ENCODE data around the gene TAMALIN. TPM values are rescaled to one million over a fixed set of nuclear protein-coding genes. Genes with fewer than 3 reads are reported as not detected.

The TAMALIN gene
- total and polyA plus RNA-seq, 2 experiments from 2014 or later, result 0.34 to 3.0 TPM

DNA sequence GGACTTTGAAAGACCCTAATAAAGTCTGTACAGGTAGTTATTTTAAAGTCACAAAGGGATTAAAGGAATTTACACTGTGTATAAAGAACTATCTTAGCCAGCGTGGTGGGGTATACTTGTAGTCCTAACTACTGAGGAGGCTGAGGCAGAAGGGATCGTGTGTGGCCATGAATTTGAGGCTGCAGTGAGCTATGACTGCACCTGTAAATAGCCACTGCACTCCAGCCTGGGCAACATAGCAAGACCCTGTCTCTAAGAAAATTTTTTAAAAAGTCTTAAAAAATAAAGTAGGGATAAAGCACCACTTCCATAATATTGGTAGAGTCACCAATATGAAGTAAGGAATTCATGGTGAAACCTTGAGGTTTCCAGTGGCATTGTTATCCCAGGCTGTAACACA lies 37.1 kb upstream of the TAMALIN start:
- peaks cover 27% of the 10 kb centered on the region; the same call in 1 of the 2 replicates for H4K20me1 ChIP-seq (replicated peaks; ENCODE audit: insufficient read depth)
- H3K27me3 Mint-ChIP-seq (ENCODE audit: insufficient read depth, low read depth, poor library complexity), result no peaks in the 10 kb centered on the region
- peaks cover 15% of the 10 kb centered on the region; the same call in 1 of the 2 replicates for H3K79me2 ChIP-seq (replicated peaks; ENCODE audit: insufficient read depth)

More for the DNA sequence above, 37.1 kb upstream of the TAMALIN start:
- no peaks in the 10 kb centered on the region for H3K27me3 ChIP-seq (ENCODE audit: insufficient read depth)
- TF ChIP-seq JUNB (IDR thresholded peaks at IDR 0.05; ENCODE audit: unreplicated experiment) (no peak), ZNF114 (CRISPR knock-in tag; IDR thresholded peaks at IDR 0.05) (no peak), STAT1 (IDR thresholded peaks at IDR 0.05; ENCODE audit: unreplicated experiment) (no peak), ZNF331 (CRISPR knock-in tag; IDR thresholded peaks at IDR 0.05; ENCODE audit: low read depth) (no peak), POLR2AphosphoS5 (IDR thresholded peaks at IDR 0.05; ENCODE audit: low read depth) (no peak), NANOG (IDR thresholded peaks at IDR 0.05; ENCODE audit: borderline replicate concordance) (no peak), EZH2 (IDR thresholded peaks at IDR 0.05; ENCODE audit: low read depth, unreplicated experiment) (no peak), EZH2phosphoT487 (IDR thresholded peaks at IDR 0.05; ENCODE audit: unreplicated experiment) (no peak), CREB1 (CRISPR knock-in tag; IDR thresholded peaks at IDR 0.05; ENCODE audit: low read depth) (no peak)
- TF ChIP-seq, protein P1, sequence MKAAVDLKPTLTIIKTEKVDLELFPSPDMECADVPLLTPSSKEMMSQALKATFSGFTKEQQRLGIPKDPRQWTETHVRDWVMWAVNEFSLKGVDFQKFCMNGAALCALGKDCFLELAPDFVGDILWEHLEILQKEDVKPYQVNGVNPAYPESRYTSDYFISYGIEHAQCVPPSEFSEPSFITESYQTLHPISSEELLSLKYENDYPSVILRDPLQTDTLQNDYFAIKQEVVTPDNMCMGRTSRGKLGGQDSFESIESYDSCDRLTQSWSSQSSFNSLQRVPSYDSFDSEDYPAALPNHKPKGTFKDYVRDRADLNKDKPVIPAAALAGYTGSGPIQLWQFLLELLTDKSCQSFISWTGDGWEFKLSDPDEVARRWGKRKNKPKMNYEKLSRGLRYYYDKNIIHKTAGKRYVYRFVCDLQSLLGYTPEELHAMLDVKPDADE (IDR thresholded peaks at IDR 0.05), result no peak
- TF ChIP-seq, protein P2, sequence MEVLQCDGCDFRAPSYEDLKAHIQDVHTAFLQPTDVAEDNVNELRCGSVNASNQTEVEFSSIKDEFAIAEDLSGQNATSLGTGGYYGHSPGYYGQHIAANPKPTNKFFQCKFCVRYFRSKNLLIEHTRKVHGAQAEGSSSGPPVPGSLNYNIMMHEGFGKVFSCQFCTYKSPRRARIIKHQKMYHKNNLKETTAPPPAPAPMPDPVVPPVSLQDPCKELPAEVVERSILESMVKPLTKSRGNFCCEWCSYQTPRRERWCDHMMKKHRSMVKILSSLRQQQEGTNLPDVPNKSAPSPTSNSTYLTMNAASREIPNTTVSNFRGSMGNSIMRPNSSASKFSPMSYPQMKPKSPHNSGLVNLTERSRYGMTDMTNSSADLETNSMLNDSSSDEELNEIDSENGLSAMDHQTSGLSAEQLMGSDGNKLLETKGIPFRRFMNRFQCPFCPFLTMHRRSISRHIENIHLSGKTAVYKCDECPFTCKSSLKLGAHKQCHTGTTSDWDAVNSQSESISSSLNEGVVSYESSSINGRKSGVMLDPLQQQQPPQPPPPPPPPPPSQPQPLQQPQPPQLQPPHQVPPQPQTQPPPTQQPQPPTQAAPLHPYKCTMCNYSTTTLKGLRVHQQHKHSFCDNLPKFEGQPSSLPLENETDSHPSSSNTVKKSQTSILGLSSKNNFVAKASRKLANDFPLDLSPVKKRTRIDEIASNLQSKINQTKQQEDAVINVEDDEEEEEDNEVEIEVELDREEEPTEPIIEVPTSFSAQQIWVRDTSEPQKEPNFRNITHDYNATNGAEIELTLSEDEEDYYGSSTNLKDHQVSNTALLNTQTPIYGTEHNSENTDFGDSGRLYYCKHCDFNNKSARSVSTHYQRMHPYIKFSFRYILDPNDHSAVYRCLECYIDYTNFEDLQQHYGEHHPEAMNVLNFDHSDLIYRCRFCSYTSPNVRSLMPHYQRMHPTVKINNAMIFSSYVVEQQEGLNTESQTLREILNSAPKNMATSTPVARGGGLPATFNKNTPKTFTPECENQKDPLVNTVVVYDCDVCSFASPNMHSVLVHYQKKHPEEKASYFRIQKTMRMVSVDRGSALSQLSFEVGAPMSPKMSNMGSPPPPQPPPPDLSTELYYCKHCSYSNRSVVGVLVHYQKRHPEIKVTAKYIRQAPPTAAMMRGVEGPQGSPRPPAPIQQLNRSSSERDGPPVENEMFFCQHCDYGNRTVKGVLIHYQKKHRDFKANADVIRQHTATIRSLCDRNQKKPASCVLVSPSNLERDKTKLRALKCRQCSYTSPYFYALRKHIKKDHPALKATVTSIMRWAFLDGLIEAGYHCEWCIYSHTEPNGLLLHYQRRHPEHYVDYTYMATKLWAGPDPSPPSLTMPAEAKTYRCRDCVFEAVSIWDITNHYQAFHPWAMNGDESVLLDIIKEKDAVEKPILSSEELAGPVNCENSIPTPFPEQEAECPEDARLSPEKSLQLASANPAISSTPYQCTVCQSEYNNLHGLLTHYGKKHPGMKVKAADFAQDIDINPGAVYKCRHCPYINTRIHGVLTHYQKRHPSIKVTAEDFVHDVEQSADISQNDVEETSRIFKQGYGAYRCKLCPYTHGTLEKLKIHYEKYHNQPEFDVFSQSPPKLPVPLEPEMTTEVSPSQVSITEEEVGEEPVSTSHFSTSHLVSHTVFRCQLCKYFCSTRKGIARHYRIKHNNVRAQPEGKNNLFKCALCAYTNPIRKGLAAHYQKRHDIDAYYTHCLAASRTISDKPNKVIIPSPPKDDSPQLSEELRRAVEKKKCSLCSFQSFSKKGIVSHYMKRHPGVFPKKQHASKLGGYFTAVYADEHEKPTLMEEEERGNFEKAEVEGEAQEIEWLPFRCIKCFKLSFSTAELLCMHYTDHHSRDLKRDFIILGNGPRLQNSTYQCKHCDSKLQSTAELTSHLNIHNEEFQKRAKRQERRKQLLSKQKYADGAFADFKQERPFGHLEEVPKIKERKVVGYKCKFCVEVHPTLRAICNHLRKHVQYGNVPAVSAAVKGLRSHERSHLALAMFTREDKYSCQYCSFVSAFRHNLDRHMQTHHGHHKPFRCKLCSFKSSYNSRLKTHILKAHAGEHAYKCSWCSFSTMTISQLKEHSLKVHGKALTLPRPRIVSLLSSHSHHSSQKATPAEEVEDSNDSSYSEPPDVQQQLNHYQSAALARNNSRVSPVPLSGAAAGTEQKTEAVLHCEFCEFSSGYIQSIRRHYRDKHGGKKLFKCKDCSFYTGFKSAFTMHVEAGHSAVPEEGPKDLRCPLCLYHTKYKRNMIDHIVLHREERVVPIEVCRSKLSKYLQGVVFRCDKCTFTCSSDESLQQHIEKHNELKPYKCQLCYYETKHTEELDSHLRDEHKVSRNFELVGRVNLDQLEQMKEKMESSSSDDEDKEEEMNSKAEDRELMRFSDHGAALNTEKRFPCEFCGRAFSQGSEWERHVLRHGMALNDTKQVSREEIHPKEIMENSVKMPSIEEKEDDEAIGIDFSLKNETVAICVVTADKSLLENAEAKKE (CRISPR knock-in tag; IDR thresholded peaks at IDR 0.05), result no peak
- TF ChIP-seq, protein P3, sequence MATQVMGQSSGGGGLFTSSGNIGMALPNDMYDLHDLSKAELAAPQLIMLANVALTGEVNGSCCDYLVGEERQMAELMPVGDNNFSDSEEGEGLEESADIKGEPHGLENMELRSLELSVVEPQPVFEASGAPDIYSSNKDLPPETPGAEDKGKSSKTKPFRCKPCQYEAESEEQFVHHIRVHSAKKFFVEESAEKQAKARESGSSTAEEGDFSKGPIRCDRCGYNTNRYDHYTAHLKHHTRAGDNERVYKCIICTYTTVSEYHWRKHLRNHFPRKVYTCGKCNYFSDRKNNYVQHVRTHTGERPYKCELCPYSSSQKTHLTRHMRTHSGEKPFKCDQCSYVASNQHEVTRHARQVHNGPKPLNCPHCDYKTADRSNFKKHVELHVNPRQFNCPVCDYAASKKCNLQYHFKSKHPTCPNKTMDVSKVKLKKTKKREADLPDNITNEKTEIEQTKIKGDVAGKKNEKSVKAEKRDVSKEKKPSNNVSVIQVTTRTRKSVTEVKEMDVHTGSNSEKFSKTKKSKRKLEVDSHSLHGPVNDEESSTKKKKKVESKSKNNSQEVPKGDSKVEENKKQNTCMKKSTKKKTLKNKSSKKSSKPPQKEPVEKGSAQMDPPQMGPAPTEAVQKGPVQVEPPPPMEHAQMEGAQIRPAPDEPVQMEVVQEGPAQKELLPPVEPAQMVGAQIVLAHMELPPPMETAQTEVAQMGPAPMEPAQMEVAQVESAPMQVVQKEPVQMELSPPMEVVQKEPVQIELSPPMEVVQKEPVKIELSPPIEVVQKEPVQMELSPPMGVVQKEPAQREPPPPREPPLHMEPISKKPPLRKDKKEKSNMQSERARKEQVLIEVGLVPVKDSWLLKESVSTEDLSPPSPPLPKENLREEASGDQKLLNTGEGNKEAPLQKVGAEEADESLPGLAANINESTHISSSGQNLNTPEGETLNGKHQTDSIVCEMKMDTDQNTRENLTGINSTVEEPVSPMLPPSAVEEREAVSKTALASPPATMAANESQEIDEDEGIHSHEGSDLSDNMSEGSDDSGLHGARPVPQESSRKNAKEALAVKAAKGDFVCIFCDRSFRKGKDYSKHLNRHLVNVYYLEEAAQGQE (IDR thresholded peaks at IDR 0.05; ENCODE audit: unreplicated experiment), result no peak
- TF ChIP-seq, protein P4, sequence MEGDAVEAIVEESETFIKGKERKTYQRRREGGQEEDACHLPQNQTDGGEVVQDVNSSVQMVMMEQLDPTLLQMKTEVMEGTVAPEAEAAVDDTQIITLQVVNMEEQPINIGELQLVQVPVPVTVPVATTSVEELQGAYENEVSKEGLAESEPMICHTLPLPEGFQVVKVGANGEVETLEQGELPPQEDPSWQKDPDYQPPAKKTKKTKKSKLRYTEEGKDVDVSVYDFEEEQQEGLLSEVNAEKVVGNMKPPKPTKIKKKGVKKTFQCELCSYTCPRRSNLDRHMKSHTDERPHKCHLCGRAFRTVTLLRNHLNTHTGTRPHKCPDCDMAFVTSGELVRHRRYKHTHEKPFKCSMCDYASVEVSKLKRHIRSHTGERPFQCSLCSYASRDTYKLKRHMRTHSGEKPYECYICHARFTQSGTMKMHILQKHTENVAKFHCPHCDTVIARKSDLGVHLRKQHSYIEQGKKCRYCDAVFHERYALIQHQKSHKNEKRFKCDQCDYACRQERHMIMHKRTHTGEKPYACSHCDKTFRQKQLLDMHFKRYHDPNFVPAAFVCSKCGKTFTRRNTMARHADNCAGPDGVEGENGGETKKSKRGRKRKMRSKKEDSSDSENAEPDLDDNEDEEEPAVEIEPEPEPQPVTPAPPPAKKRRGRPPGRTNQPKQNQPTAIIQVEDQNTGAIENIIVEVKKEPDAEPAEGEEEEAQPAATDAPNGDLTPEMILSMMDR (conservative IDR thresholded peaks at IDR 0.05; ENCODE audit: low read depth in 2 of 2), result no peak
- no peaks in the 10 kb centered on the region for H3K36me3 ChIP-seq (ENCODE audit: insufficient read depth)
- no peak overlapping the region for H3K4me3 ChIP-seq
- no peak overlapping the region for H3K27ac Mint-ChIP-seq
- peaks cover 10% of the 10 kb centered on the region for H3K36me3 Mint-ChIP-seq (ENCODE audit: low read depth)
- DNase-seq (ENCODE audit: low spot score) (no peak), ATAC-seq (no peak)
- H3K4me2 ChIP-seq, result no peak overlapping the region
- no peak overlapping the region for H3K27ac ChIP-seq (ENCODE audit: low read depth)
- no peak overlapping the region for H3K4me3 Mint-ChIP-seq
- peaks cover 9% of the 10 kb centered on the region for H3K4me1 ChIP-seq (ENCODE audit: insufficient read depth)
- no peak overlapping the region for H2AFZ ChIP-seq
- H3K9me2 ChIP-seq (ENCODE audit: insufficient read depth), result no peaks in the 10 kb centered on the region
- no peaks in the 10 kb centered on the region for H3K9me3 Mint-ChIP-seq
- no peaks in the 10 kb centered on the region for H3F3A ChIP-seq (replicated peaks; ENCODE audit: low read depth)
- H3K4me1 Mint-ChIP-seq, result peaks cover 42% of the 10 kb centered on the region
